HepG2 (cell line): ENCODE data around the gene ARHGDIG. TPM values are rescaled to one million over a fixed set of nuclear protein-coding genes. Genes with fewer than 3 reads are reported as not detected.

ENCODE experiments used
- ATAC-seq: fragments of 200-7000 bp; cut with Tn5 transposase; 3 replicates; pipeline ENCODE4 v1.9.1; 2020; ENCODE audit warnings: mild to moderate bottlenecking, moderate library complexity
- BruUV-seq: library from RNA; stranded (reverse); fragments of 400-500 nt; replicated peaks from 2 replicates; lab custom pipeline; 2021; lab: Mats Ljungman, UMichigan
- CTCF ChIA-PET: fragments of 300-600 bp; formaldehyde crosslinking; extraction: SDS; loops from one replicate; lab custom pipeline; 2021; ENCODE audit warnings: low total read pairs, inconsistent platforms, low intra/inter-chr PET ratio; lab: Yijun Ruan, JAX
- POLR2A ChIA-PET: fragments of 350-600 bp; sonication (Branson Sonifier 250); formaldehyde crosslinking; loops from one replicate; lab custom pipeline; 2020; ENCODE audit warnings: antibody characterized with exemption, inconsistent platforms; lab: Yijun Ruan, JAX
- DNase-seq: peaks from one replicate; pipeline ENCODE4 v3.0.0-alpha.2; 2015; ENCODE audit warnings: low spot score
- FAIRE-seq: peaks from 3 replicates; lab custom pipeline; 2011; peaks lifted over from hg19 to GRCh38; lab: Jason Lieb, UNC
- H2AFZ ChIP-seq: one replicate; pipeline ENCODE4 v1.6.1; 2011; ENCODE audit warnings: low read length, inconsistent platforms
- H3K27ac ChIP-seq: fragments of 300-600 bp; 3 replicates; pipeline ENCODE4 v1.8.0; 2011; ENCODE audit warnings: mixed run types, mild to moderate bottlenecking, mixed read lengths, low read length, inconsistent platforms; ENCODE audit not compliant: insufficient read depth; ENCODE audit errors: extremely low read length
- H3K27me3 ChIP-seq, 2 experiments: fragments of 200-600 bp in 1 of 2; 2 replicates in 1 of 2; 3 replicates in 1 of 2; pipeline versions ENCODE4 v1.6.0 to v1.8.0; 2011; ENCODE audit warnings: low read length in 2 of 2, mild to moderate bottlenecking in 2 of 2, moderate library complexity in 2 of 2, inconsistent platforms in 1 of 2; ENCODE audit not compliant: insufficient read depth in 2 of 2, control insufficient read depth in 1 of 2
- H3K36me3 ChIP-seq, 2 experiments: fragments of 200-600 bp in 1 of 2; replicated peaks in 1 of 2; 2 replicates in 1 of 2; 3 replicates in 1 of 2; pipeline versions ENCODE4 v1.5.1 to v1.8.0; 2011; ENCODE audit warnings: low read length in 2 of 2, inconsistent platforms in 1 of 2; ENCODE audit not compliant: insufficient read depth in 2 of 2, control insufficient read depth in 1 of 2
- H3K4me1 ChIP-seq: 2 replicates; pipeline ENCODE4 v1.5.1; 2012; ENCODE audit warnings: low read length, inconsistent platforms; ENCODE audit not compliant: insufficient read depth
- H3K4me2 ChIP-seq: 2 replicates; pipeline ENCODE4 v1.6.0; 2011; ENCODE audit warnings: low read depth, low read length, inconsistent platforms
- H3K4me3 ChIP-seq, 3 experiments: fragments of 200-600 bp in 1 of 3; sonication (generic), shearing (Covaris generic) in 1 of 3; replicated peaks in 1 of 3; 2 replicates each; pipeline ENCODE4 v1.5.1; 2011 to 2016; ENCODE audit warnings: low read length in 3 of 3, inconsistent platforms in 2 of 3, low read depth in 2 of 3, mild to moderate bottlenecking in 2 of 3, control low read depth in 1 of 3, mixed read lengths in 1 of 3; ENCODE audit not compliant: insufficient read depth in 1 of 3
- H3K79me2 ChIP-seq: one replicate; pipeline ENCODE4 v1.6.1; 2011; ENCODE audit warnings: low read length, inconsistent platforms; ENCODE audit not compliant: insufficient read depth
- H3K9ac ChIP-seq: 2 replicates; pipeline ENCODE4 v1.6.0; 2011; ENCODE audit warnings: mild to moderate bottlenecking, low read depth, low read length, inconsistent platforms; ENCODE audit not compliant: insufficient read depth
- H3K9me3 ChIP-seq: 2 replicates; pipeline ENCODE4 v1.5.1; 2012; ENCODE audit warnings: mild to moderate bottlenecking, low read length
- H4K20me1 ChIP-seq: 2 replicates; pipeline ENCODE4 v1.6.0; 2011; ENCODE audit warnings: inconsistent platforms, mild to moderate bottlenecking, low read length, moderate library complexity; ENCODE audit not compliant: insufficient read depth
- CBFB ChIP-seq: sonication (generic); formaldehyde crosslinking; IDR thresholded peaks from 2 replicates; pipeline ENCODE4 v1.4.0; 2020; ENCODE audit warnings: missing genetic modification reagents
- FIP1L1 ChIP-seq: fragments of 200-400 bp; formaldehyde crosslinking; IDR thresholded peaks from 2 replicates; pipeline ENCODE4 v1.6.1; 2018; ENCODE audit warnings: low read depth, mild to moderate bottlenecking, low read length, moderate library complexity, borderline replicate concordance; ENCODE audit not compliant: insufficient read depth
- HNRNPLL ChIP-seq: fragments of 200-400 bp; formaldehyde crosslinking; IDR thresholded peaks from 2 replicates; pipeline ENCODE4 v1.6.1; 2017; ENCODE audit warnings: mild to moderate bottlenecking, low read depth, low read length; ENCODE audit not compliant: poor library complexity, severe bottlenecking
- KLF13 ChIP-seq: sonication (generic); formaldehyde crosslinking; IDR thresholded peaks from 2 replicates; pipeline ENCODE4 v1.4.0; 2020; ENCODE audit warnings: mild to moderate bottlenecking, missing genetic modification reagents
- REPIN1 ChIP-seq: sonication (generic); formaldehyde crosslinking; IDR thresholded peaks from 2 replicates; pipeline ENCODE4 v1.8.0; 2022; ENCODE audit warnings: missing genetic modification reagents, low read depth, mild to moderate bottlenecking, borderline replicate concordance
- SPEN ChIP-seq: sonication (generic); formaldehyde crosslinking; IDR thresholded peaks from 2 replicates; pipeline ENCODE4 v1.5.1; 2020; ENCODE audit warnings: low read depth, mild to moderate bottlenecking, missing genetic modification reagents
- TGIF2 ChIP-seq: IDR thresholded peaks from 2 replicates; pipeline ENCODE4 v1.6.1; 2016; ENCODE audit warnings: control low read depth, missing compliant biosample characterization
- THRA ChIP-seq: sonication (generic); formaldehyde crosslinking; IDR thresholded peaks from 2 replicates; pipeline ENCODE4 v1.4.0; 2020; ENCODE audit warnings: missing genetic modification reagents, borderline replicate concordance
- ZNF280B ChIP-seq: sonication (generic); formaldehyde crosslinking; IDR thresholded peaks from 2 replicates; pipeline ENCODE4 v1.5.0; 2020; ENCODE audit warnings: missing genetic modification reagents, mild to moderate bottlenecking, borderline replicate concordance
- ZNF282 ChIP-seq: fragments of 450-650 bp; IDR thresholded peaks from 2 replicates; pipeline ENCODE4 v1.6.1; 2018; ENCODE audit not compliant: partially characterized antibody
- ZNF569 ChIP-seq: sonication (generic); formaldehyde crosslinking; IDR thresholded peaks from 2 replicates; pipeline ENCODE4 v1.5.0; 2020; ENCODE audit warnings: mild to moderate bottlenecking, missing genetic modification reagents, moderate library complexity, borderline replicate concordance
- ZNF576 ChIP-seq: sonication (generic); formaldehyde crosslinking; IDR thresholded peaks from 2 replicates; pipeline ENCODE4 v1.4.0; 2020; ENCODE audit warnings: mild to moderate bottlenecking, missing genetic modification reagents
- ZNF687 ChIP-seq: sonication (generic); formaldehyde crosslinking; IDR thresholded peaks from 2 replicates; pipeline ENCODE4 v1.5.1; 2020; ENCODE audit warnings: mild to moderate bottlenecking, missing genetic modification reagents, moderate library complexity
- ZNF704 ChIP-seq: sonication (generic); formaldehyde crosslinking; IDR thresholded peaks from 2 replicates; pipeline ENCODE4 v1.8.1; 2023; ENCODE audit warnings: mild to moderate bottlenecking, inconsistent platforms, moderate library complexity, missing genetic modification reagents, borderline replicate concordance
- ZSCAN29 ChIP-seq: sonication (generic); formaldehyde crosslinking; conservative IDR thresholded peaks from 2 replicates; pipeline ENCODE4 v1.4.0; 2020; ENCODE audit warnings: mild to moderate bottlenecking, missing genetic modification reagents
- WGBS: methylation state at CpG from one replicate; pipeline ENCODE4 v1.1.6; 2017; ENCODE audit warnings: low lambda C conversion rate; 5-methylcytosine and 5-hydroxymethylcytosine counted together
- in situ Hi-C: cut with HindIII; loops from 2 replicates; pipeline ENCODE4 v1.10.0; 2017; ENCODE audit warnings: low pct_unique_long_range_greater_than_20kb; ENCODE audit not compliant: extremely low pct_ligation_motif_present
- intact Hi-C: fragments of 100-400 bp; cut with micrococcal nuclease; formaldehyde crosslinking; loops from one replicate; pipeline ENCODE4 v1.10.0; 2022; ENCODE audit not compliant: unreplicated experiment
- polyA plus RNA-seq, 8 experiments: library from polyadenylated mRNA; depleted of rRNA in 3 of 8; stranded (reverse) in 7 of 8; unstranded in 1 of 8; fragments of >200 nt; fragmentation: Illumina TruSeq in 4 of 8; extraction: Trizol in 4 of 8; gene quantifications; 2 replicates each; pipeline versions ENCODE4 v1.2.1 to v1.2.3, GENCODE V29; 2011 to 2016; ENCODE audit warnings: low read depth in 4 of 8, missing spikeins in 1 of 8, mixed read lengths in 1 of 8; ENCODE audit not compliant: insufficient read depth in 1 of 8
- total RNA-seq, 5 experiments: library from RNA; depleted of rRNA; stranded (reverse); fragments of >200 nt; fragmentation: Illumina TruSeq; extraction: Trizol; gene quantifications; 2 replicates each; pipeline ENCODE4 v1.2.3, GENCODE V29; 2016; ENCODE audit warnings: low read depth in 1 of 5

ARHGDIG gene
- total and polyA plus RNA-seq, 2 of the 13 experiments (the other 11 are each of a cell fraction or from before 2014, with no cell fraction given) = 0.24 to 0.48 TPM

- WGBS = 13% methylated on average over 26 of the region's 58 CpGs
- ChIA-PET POLR2A (no interaction called here), CTCF (no interaction called here)
- intact Hi-C loops = no loop called here
- peak; percentile 5; the same call in 1 of the 3 replicates for ATAC-seq
- no peaks in the 10 kb centered on the region for H3K36me3 ChIP-seq
- peaks cover 28% of the 10 kb centered on the region for H3K4me1 ChIP-seq
- no peak for DNase-seq
- H3K9me3 ChIP-seq = no peaks in the 10 kb centered on the region
- H3K9ac ChIP-seq = no peak overlapping the region
- BruUV-seq = no TSS peak
- peak overlapping the region in 2 of 3 experiments; percentile 42 to 59; a peak in 3 of 6 replicates for H3K4me3 ChIP-seq
- H4K20me1 ChIP-seq = no peaks in the 10 kb centered on the region
- no peak for FAIRE-seq
- peaks cover 17 to 75% of the 10 kb centered on the region in 2 experiments for H3K27me3 ChIP-seq
- H3K27ac ChIP-seq = no peak overlapping the region
- in situ Hi-C loops = no loop called here
- no peaks in the 10 kb centered on the region for H3K79me2 ChIP-seq
- no peak overlapping the region for H2AFZ ChIP-seq
- H3K4me2 ChIP-seq = peak overlapping the region; percentile 55
- TF ChIP-seq ZNF704 (CRISPR knock-in tag) (no peak), FIP1L1 (no peak), THRA (no peak), ZNF282 (no peak), HNRNPLL (peak; percentile 22), ZNF687 (peak; percentile 82), ZNF576 (CRISPR knock-in tag) (no peak), ZSCAN29 (CRISPR knock-in tag) (no peak), TGIF2 (CRISPR knock-in tag) (no peak), SPEN (peak; percentile 30; the same call in 1 of the 2 replicates), CBFB (CRISPR knock-in tag) (no peak), REPIN1 (CRISPR knock-in tag) (no peak), ZNF280B (no peak), KLF13 (CRISPR knock-in tag) (no peak), ZNF569 (no peak)
Measured at GRCh38 chr16:275041-275641, 5.2 kb upstream of the ARHGDIG start.
